ENCODE data around the gene MILR1.

- TF ChIP-seq CTCF (conservative IDR thresholded peaks at IDR 0.05; ENCODE audit: low read depth, low read length) (no peak), EZH2 (IDR thresholded peaks at IDR 0.05; ENCODE audit: low read length, unreplicated experiment) (no peak), EZH2phosphoT487 (IDR thresholded peaks at IDR 0.05; ENCODE audit: borderline replicate concordance, low read length) (no peak)
Measured at GRCh38 chr17:64455993-64456885, 7.3 kb downstream of the MILR1 start.
